CD4-positive, alpha-beta T cell (primary cell): Measurements from ENCODE around the gene BAIAP2. TPM values are rescaled to one million over a fixed set of nuclear protein-coding genes. Genes with fewer than 3 reads are reported as not detected.
A peak's percentile ranks its signal among the peaks of the same experiment; 100 is the strongest.

Source experiments
- ATAC-seq: fragments of 200-7000 bp; cut with Tn5 transposase; one replicate; pipeline ENCODE4 v1.10.0; 2022; ENCODE audit warnings: mild to moderate bottlenecking; ENCODE audit not compliant: poor library complexity
- CTCF ChIA-PET: fragments of 350-600 bp; sonication (Branson Sonifier 250); formaldehyde crosslinking; loops from one replicate; lab custom pipeline; 2021; ENCODE audit warnings: antibody characterized with exemption, inconsistent platforms; lab: Charles Lee
- POLR2A ChIA-PET: fragments of 350-600 bp; sonication (Branson Sonifier 250); formaldehyde crosslinking; loops from one replicate; lab custom pipeline; 2021; ENCODE audit warnings: antibody characterized with exemption, inconsistent platforms; lab: Charles Lee
- DNase-seq, 14 experiments: peaks; one replicate each; pipeline ENCODE4 v3.0.0-alpha.2; 2013 to 2020; ENCODE audit warnings: mixed read lengths in 2 of 14
- H3K27ac ChIP-seq, 2 donors: one replicate each; pipeline versions ENCODE4 v1.5.1 to v1.7.0; 2013; ENCODE audit warnings: low read length in 2 of 2, low read depth in 1 of 2, mild to moderate bottlenecking in 1 of 2
- H3K27me3 ChIP-seq, 2 experiments: 1 replicate in 1 of 2; 2 replicates in 1 of 2; pipeline versions ENCODE4 v1.6.1 to v1.7.0; 2013; ENCODE audit warnings: low read length in 2 of 2, control low read depth in 1 of 2, mild to moderate bottlenecking in 1 of 2, moderate library complexity in 1 of 2; ENCODE audit not compliant: insufficient read depth in 2 of 2, control insufficient read depth in 1 of 2
- H3K36me3 ChIP-seq: one replicate; pipeline ENCODE4 v1.6.1; 2013; ENCODE audit warnings: low read length, control low read depth; ENCODE audit not compliant: insufficient read depth
- H3K4me1 ChIP-seq: one replicate; pipeline ENCODE4 v1.6.1; 2013; ENCODE audit warnings: low read length, control low read depth; ENCODE audit not compliant: insufficient read depth
- H3K4me3 ChIP-seq: one replicate; pipeline ENCODE4 v1.5.1; 2013; ENCODE audit warnings: mild to moderate bottlenecking, low read length, moderate library complexity
- H3K9me3 ChIP-seq, 2 experiments: 1 replicate in 1 of 2; 2 replicates in 1 of 2; pipeline versions ENCODE4 v1.6.1 to v1.7.0; 2013; ENCODE audit warnings: low read length in 2 of 2, mild to moderate bottlenecking in 2 of 2, control low read depth in 1 of 2, moderate library complexity in 1 of 2; ENCODE audit not compliant: control insufficient read depth in 1 of 2, insufficient read depth in 1 of 2
- H3K27ac Mint-ChIP-seq: one replicate; pipeline ENCODE4 v1.8.0; 2020; ENCODE audit warnings: mixed read lengths
- H3K27me3 Mint-ChIP-seq: one replicate; pipeline ENCODE4 v1.8.0; 2021; ENCODE audit warnings: mixed read lengths
- H3K36me3 Mint-ChIP-seq: one replicate; pipeline ENCODE4 v1.8.0; 2021; ENCODE audit warnings: low read depth, mixed read lengths
- H3K4me1 Mint-ChIP-seq: one replicate; pipeline ENCODE4 v1.8.0; 2021; ENCODE audit warnings: low read depth, mixed read lengths
- H3K4me3 Mint-ChIP-seq: one replicate; pipeline ENCODE4 v1.8.0; 2020; ENCODE audit warnings: mild to moderate bottlenecking, mixed read lengths
- H3K9me3 Mint-ChIP-seq: one replicate; pipeline ENCODE4 v1.8.0; 2020; ENCODE audit warnings: mixed read lengths
- CTCF ChIP-seq: fragments of 200-600 bp; IDR thresholded peaks from one replicate; pipeline ENCODE4 v1.8.0; 2022; ENCODE audit warnings: antibody characterized with exemption, mild to moderate bottlenecking
- intact Hi-C, 2 experiments: fragments of 100-400 bp; cut with DNase I in 1 of 2; cut with micrococcal nuclease in 1 of 2; formaldehyde crosslinking; loops; one replicate each; pipeline versions ENCODE4 v1.15.1 to v1.9.0; 2023 to 2025; cut with DNase I, micrococcal nuclease
- total RNA-seq, 174 experiments: library from RNA in 2 of 174; stranded (reverse) in 2 of 174; gene quantifications; one replicate each; pipeline ENCODE4 v1.2.3 and lab custom pipeline; 2021 to 2026

Gene BAIAP2
- total RNA-seq, 2 experiments from 2014 or later, result 4.2 to 4.9 TPM

- no peak overlapping the region for H3K4me3 ChIP-seq
- no peak overlapping the region for H3K27ac ChIP-seq
- no peaks in the 10 kb centered on the region for H3K36me3 Mint-ChIP-seq
- no peak for TF ChIP-seq CTCF
- intact Hi-C loops, result loop anchor here in 1 of 2 experiments (10.0 kb wide), 1 partner anchor 458 kb away; no protein-coding TSS in a partner anchor
- peak in 1 of 14 experiments; percentile 15 for DNase-seq
- peaks cover 8% of the 10 kb centered on the region for H3K4me1 Mint-ChIP-seq
- H3K36me3 ChIP-seq, result no peaks in the 10 kb centered on the region
- H3K4me3 Mint-ChIP-seq, result no peak overlapping the region
- peaks cover 10% of the 10 kb centered on the region for H3K4me1 ChIP-seq
- ChIA-PET POLR2A (interaction anchor here (1.5 kb wide), 1 partner anchor 11 kb away, joined by 5 read pairs; no protein-coding TSS in a partner anchor), CTCF (interaction anchor here (3.5 kb wide), 1 partner anchor 75 kb away, joined by 35 read pairs; no protein-coding TSS in a partner anchor)
- H3K27me3 ChIP-seq, result peaks cover 8 to 9% of the 10 kb centered on the region in 2 experiments
- peaks cover 29% of the 10 kb centered on the region for H3K27me3 Mint-ChIP-seq
- ATAC-seq, result no peak
- no peak overlapping the region for H3K27ac Mint-ChIP-seq
- no peaks in the 10 kb centered on the region for H3K9me3 Mint-ChIP-seq
- H3K9me3 ChIP-seq, result peaks cover 0 to 15% of the 10 kb centered on the region in 2 experiments
These were observed 8.5 kb upstream of the BAIAP2 start for GRCh38 chr17:81026266-81027036.

- no peak for TF ChIP-seq CTCF
- H3K4me3 Mint-ChIP-seq, result no peak overlapping the region
These were observed 7.9 kb upstream of the BAIAP2 start for GRCh38 chr17:81027038-81027437.

GRCh38 chr17:81027591-81028505, 7.1 kb upstream of the BAIAP2 start:
- no peak for ATAC-seq
- H3K27ac Mint-ChIP-seq, result no peak overlapping the region

More at GRCh38 chr17:81027038-81027437, 7.9 kb upstream of the BAIAP2 start:
- ChIA-PET CTCF (no interaction called here), POLR2A (no interaction called here)
- peaks cover 8% of the 10 kb centered on the region for H3K4me1 Mint-ChIP-seq
- ATAC-seq (no peak), DNase-seq (no peak)
- peaks cover 29% of the 10 kb centered on the region for H3K27me3 Mint-ChIP-seq
- H3K27me3 ChIP-seq, result peaks cover 8 to 9% of the 10 kb centered on the region in 2 experiments
- H3K27ac Mint-ChIP-seq, result no peak overlapping the region
- H3K4me3 ChIP-seq, result no peak overlapping the region
- intact Hi-C loops, result loop anchor here in 1 of 2 experiments (10.0 kb wide), 1 partner anchor 458 kb away; no protein-coding TSS in a partner anchor
- H3K9me3 ChIP-seq, result peaks cover 0 to 15% of the 10 kb centered on the region in 2 experiments
- no peaks in the 10 kb centered on the region for H3K36me3 Mint-ChIP-seq
- H3K36me3 ChIP-seq, result no peaks in the 10 kb centered on the region
- no peak overlapping the region for H3K27ac ChIP-seq
- no peaks in the 10 kb centered on the region for H3K9me3 Mint-ChIP-seq
- H3K4me1 ChIP-seq, result peaks cover 10% of the 10 kb centered on the region

More at GRCh38 chr17:81027591-81028505, 7.1 kb upstream of the BAIAP2 start:
- peaks cover 8 to 9% of the 10 kb centered on the region in 2 experiments for H3K27me3 ChIP-seq
- H3K4me3 Mint-ChIP-seq, result no peak overlapping the region
- H3K27ac ChIP-seq, result no peak overlapping the region
- H3K36me3 Mint-ChIP-seq, result no peaks in the 10 kb centered on the region
- peak in 1 of 14 experiments; percentile 35 for DNase-seq
- no peak overlapping the region for H3K4me3 ChIP-seq
- CTCF ChIA-PET, result no interaction called here
- intact Hi-C loops, result loop anchor here in 1 of 2 experiments (10.0 kb wide), 1 partner anchor 457 kb away; no protein-coding TSS in a partner anchor
- H3K4me1 Mint-ChIP-seq, result peaks cover 8% of the 10 kb centered on the region
- peaks cover 0 to 15% of the 10 kb centered on the region in 2 experiments for H3K9me3 ChIP-seq
- no peaks in the 10 kb centered on the region for H3K36me3 ChIP-seq
- H3K9me3 Mint-ChIP-seq, result no peaks in the 10 kb centered on the region
- TF ChIP-seq CTCF, result no peak
- POLR2A ChIA-PET, result no interaction called here
- H3K4me1 ChIP-seq, result peaks cover 10% of the 10 kb centered on the region
- peaks cover 29% of the 10 kb centered on the region for H3K27me3 Mint-ChIP-seq
